Fibroblast of skin of back (primary cell): ENCODE results near the gene CYTH1.

ENCODE experiments used
- DNase-seq: peaks from one replicate; pipeline ENCODE4 v3.0.0-alpha.2; 2013

Gene CYTH1

GRCh38 chr17:78804777-78805176 lies 22.7 kb upstream of the CYTH1 start:
- no peak for DNase-seq

DNA sequence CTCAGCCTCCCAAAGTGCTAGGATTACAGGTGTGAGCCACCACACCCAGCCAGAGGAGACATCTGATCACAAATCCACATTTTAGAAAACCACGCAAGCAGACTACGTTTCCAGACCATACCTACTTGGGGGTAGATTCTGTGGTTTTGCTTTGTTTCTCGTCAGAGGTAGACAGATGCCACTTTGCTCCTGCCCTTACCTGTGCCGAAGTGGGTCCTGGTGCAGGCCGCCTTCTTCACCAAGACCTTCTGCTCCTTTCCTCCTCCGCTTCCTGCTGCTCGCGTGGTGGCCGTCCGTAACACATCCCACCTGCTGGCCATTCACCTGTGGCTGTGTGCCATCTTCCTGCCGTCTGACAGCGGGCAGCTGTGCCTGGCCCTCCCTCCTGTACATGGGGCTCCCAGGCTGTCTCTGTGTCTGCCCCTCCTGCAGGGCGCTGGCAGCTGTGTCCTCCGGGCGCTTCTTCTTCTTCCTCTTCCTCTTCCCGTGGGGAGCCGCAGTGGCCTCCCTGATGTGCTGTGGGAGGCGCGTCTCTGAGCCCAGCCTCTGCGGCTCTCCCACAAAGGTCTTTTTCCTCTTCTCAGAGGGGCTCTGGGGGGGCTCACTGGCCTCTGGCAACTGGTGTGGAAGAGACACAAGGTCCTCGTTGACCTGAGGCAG lies 21.2 kb upstream of the CYTH1 start:
- DNase-seq = no peak

- DNase-seq = no peak
These were observed 20.4 kb upstream of the CYTH1 start for GRCh38 chr17:78802459-78802858.

DNA sequence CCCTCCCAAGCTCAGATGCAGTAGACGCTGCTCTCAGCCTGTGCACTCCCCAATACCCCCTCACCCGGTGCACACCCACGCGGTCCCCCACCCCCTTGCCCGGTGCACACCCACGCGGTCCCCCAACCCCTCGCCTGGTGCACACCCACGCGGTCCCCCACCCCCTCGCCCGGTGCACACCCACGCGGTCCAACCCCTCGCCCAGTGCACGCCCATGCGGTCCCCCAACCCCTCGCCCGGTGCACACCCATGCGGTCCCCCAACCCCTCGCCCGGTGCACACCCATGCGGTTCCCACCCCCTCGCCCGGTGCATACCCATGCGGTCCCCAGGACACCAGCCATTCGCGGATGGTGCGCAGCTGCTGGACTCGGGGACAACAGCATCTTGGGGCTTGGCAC lies 19.9 kb upstream of the CYTH1 start:
- no peak for DNase-seq

DNA sequence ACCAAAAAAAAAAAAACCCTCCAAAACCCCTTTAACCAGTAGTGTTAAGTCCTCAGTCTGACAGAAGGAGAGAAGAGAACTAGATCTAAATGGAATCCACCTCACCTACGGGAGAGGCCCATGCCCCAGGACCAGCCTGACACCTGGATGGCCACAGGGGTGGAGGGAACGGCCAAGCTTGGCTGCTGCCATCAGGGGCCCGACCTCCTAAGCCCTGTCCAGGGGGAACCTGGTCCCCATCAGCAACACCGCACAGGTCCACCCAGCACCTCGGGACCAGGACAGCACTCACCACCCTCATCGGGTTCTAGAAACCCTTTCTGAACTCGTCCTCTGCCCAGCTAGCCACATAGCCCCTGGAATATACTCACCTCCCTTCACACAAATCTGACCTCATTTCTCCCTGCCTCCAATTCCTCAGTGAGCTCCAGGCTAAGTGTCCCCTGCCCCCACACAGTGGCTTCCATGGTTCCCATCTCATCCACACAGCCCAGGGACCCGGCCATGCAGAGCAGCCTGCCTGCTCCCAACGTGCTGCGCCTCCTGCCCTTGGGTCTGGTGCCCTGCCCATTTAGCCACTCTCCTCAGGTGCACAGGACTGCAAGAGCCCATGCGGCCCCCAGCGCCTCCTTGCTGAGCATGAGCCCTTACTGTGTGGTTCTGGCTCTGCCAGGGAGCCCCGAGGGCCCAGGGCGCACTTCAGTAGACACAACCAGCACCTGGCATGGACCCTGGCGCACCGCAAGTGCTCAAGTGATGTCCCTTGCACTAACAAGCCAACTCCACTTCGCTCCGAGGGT lies 18.3 kb upstream of the CYTH1 start:
- no peak for DNase-seq

DNA sequence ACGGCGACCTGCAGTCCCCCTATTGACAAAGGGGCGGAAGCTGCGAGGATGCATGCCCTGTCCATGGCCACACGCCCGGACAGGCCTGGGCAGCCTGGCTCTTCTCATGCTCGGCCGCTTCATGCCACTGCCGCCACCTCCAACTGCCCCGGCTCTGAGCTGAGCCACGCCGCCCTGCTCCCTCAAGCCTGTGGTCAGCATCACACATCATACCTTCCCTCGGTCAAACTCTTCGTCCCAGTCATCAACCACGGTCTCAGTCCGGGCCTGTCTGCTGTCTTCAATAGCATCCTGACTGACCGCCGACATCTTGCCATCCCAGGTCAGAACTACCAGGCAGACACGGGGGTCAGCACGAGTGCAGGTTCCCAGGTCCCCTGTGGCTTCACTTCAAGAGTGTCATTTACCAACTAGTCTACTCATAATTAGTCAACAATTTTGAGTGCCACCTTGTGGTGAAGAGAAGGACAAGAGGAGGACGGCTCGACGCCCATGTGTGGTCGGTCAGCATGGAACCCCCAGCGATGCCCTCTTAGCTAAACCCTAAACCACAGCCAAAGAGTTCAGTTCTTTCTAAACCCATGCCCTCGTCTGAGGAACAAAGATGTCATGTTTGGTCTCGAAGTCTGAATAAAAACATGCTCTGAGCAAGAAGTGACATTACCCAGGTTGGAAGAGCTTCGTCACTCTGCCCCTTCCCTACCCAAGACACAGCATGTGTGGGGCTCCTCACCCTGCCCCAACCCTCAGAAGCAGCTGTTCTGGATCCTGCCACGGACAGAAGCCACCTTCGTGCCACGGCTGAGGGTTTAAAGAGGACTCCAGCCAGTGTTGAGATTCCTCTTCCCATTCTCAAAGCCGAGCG lies 16.9 kb upstream of the CYTH1 start:
- peak; percentile 18 for DNase-seq

GRCh38 chr17:78797691-78798585 lies 15.9 kb upstream of the CYTH1 start:
- DNase-seq = no peak

DNA sequence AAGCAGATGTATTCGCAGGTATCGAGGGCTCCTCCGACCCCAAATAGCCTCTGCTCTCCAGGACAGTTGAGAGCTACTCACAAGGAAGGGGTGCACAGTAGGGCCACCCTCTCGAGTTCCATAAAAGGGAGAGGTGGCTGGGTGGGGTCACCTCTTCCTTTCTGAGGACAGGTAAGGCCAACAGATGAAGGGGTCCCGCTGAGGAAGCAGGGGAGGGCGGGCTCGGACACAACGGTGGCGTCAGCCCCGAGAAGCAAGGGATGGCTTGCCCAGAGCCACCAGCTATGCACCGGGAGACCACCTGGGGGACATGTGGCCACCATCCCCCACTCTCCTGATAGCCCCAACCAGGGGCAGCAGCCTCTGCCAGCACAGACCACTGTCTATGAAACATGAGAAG lies 15.1 kb upstream of the CYTH1 start:
- no peak for DNase-seq

DNA sequence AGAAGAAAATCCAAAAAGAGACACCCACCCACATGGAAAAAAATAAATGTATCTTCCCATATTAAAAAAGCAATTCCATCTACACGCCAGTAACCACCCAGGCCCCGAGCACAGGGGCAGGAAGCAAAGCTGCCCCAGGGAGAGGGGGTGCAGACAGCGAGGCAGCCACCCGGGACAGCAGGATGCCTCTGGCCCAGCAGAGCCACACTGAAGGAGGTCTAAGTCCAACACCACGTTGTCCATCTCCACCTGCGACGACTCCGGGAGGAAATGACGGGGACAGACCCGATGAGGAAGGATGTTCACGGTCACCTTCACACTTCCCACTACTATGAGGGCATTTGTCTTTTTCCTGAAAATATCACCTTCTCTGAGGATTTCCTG lies 14.4 kb upstream of the CYTH1 start:
- no peak for DNase-seq

- DNase-seq = no peak
These were observed 13.9 kb upstream of the CYTH1 start for GRCh38 chr17:78795861-78796516.

GRCh38 chr17:78794864-78795640 lies 13.0 kb upstream of the CYTH1 start:
- no peak for DNase-seq

GRCh38 chr17:78794399-78794798 lies 12.3 kb upstream of the CYTH1 start:
- DNase-seq = no peak

DNA sequence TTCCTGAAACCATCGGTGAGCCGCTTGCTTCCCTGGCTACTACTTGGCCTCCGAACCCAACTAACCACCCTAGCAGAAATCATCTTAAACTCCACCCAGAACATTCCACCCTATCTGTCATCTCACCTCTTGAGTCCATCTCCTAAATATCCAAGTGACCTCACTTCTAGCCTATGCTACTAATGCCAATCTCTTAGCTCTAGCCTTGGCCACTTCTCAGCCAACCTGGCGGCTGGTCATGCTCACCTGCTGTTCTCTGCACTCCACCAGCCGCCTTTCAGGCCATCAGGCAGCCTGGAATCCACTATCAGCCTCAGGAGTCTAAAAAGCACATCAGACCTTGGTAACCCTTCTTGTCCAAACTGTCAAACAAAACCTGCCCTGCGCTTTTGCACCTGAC lies 11.9 kb upstream of the CYTH1 start:
- no peak for DNase-seq

DNA sequence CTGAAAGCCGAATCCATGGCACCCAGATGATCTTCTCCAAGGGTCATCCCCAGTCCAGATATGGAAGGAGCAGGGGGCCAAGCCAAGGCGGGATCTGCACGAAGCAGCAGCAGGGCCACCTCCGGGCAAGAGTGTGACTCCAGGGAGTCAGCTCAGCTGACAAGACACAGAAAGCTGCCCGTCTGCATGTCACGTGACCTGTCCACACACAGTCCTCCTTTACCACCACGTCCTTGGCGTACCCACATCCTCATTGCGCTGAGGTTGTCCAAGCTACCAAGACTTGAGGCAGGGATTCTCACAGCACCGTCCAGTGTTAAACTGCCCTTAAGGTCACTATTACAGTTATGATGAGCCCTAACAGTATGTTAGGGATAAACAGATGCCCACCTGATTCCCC lies 11.3 kb upstream of the CYTH1 start:
- DNase-seq = no peak

GRCh38 chr17:78791840-78792709 lies 10.0 kb upstream of the CYTH1 start:
- no peak for DNase-seq

GRCh38 chr17:78790552-78790951 lies 8.5 kb upstream of the CYTH1 start:
- no peak for DNase-seq

- peak; percentile 86 for DNase-seq
These were observed 7.6 kb upstream of the CYTH1 start for GRCh38 chr17:78789663-78790181.

DNA sequence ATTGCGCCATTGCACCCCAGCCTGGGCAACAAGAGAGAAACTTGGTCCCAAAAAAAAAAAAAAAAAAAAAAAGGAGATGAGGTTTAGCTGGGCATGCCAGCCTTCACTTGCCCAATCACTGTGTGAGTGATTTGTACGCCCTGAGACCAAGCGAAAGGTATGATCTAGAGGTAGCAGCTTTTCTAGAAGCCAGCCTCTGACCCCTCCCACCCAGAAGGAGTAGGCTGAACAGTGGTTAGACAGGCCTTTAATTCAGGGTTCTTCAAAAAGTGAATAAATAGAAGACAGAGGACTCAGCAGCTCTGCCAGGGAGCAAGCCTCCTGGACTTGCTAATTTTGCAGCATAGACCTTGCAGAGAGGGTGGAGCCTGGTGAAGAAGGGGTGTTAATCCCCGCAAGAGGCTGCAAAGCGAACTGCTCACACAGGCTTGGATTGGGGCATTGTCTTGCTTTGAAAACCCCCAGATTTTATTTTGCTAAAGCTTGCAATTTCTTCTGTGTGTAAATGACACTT lies 7.1 kb upstream of the CYTH1 start:
- no peak for DNase-seq

DNA sequence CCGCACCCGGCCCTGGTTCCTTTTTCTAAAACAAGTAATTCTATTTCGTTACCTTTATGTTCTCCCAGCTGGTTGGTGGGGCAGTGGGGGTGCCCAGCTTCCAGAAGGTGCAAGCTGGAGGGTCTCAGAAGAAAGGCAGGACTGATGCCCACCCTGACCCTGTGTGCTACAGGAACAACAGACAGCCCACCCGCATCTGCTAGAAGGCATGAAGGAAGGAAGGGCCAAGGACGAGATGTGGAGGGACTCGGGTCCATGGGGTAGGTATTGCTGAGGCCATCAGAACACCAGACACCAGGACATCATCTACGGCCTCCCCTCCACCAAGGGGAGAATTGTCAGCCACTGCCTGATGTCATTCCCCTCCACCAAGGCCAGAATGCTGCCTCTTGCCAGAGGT lies 6.4 kb upstream of the CYTH1 start:
- DNase-seq = no peak
